Ascending aorta (tissue), 2 donors: ENCODE data around the gene ANKRD40. TPM values are rescaled to one million over a fixed set of nuclear protein-coding genes. Genes with fewer than 3 reads are reported as not detected.

Experiments used
- DNase-seq, 2 donors: peaks; one replicate each; pipeline ENCODE4 v3.0.0-alpha.2; 2019; ENCODE audit warnings: low spot score in 2 of 2
- H3K27ac ChIP-seq, 2 donors: fragments of 200-600 bp; sonication (generic); one replicate each; pipeline ENCODE4 v1.5.1; 2016 to 2017; ENCODE audit warnings: mild to moderate bottlenecking in 1 of 2
- H3K27me3 ChIP-seq: fragments of 200-600 bp; sonication (generic); one replicate; pipeline ENCODE4 v1.5.1; 2017
- H3K36me3 ChIP-seq, 2 donors: fragments of 200-600 bp; sonication (generic); one replicate each; pipeline ENCODE4 v1.5.1; 2016
- H3K4me1 ChIP-seq, 2 donors: fragments of 200-600 bp; sonication (generic); one replicate each; pipeline ENCODE4 v1.5.1; 2016 to 2017; ENCODE audit warnings: mild to moderate bottlenecking in 1 of 2
- H3K4me3 ChIP-seq, 2 donors: fragments of 200-600 bp; sonication (generic); one replicate each; pipeline ENCODE4 v1.5.1; 2016 to 2017; ENCODE audit warnings: mild to moderate bottlenecking in 1 of 2
- H3K9me3 ChIP-seq, 2 donors: fragments of 200-600 bp; sonication (generic); one replicate each; pipeline ENCODE4 v1.5.1; 2016
- CTCF ChIP-seq, 3 experiments: fragments of 200-600 bp in 2 of 3; fragments of 450-650 bp in 1 of 3; sonication (generic) in 2 of 3; IDR thresholded peaks; one replicate each; pipeline ENCODE4 v1.5.1; 2016 to 2019; ENCODE audit warnings: antibody characterized with exemption in 3 of 3, mild to moderate bottlenecking in 1 of 3, moderate library complexity in 1 of 3
- intact Hi-C: fragments of 100-400 bp; cut with DNase I; formaldehyde crosslinking; loops from one replicate; pipeline ENCODE4 v1.15.1; 2023
- total RNA-seq: library from RNA; depleted of rRNA; stranded (reverse); fragments of >200 nt; gene quantifications from one replicate; pipeline ENCODE4 v1.1.0, GENCODE V29; 2016

ANKRD40 gene
- total RNA-seq, 1 donor from 2014 or later = 35.4 TPM

GRCh38 chr17:50737118-50737698, 29.5 kb upstream of the ANKRD40 start:
- Histone ChIP-seq H3K4me3 (no peak overlapping the region), H3K27ac (no peak overlapping the region), H3K27me3 (no peaks in the 10 kb centered on the region), H3K36me3 (peaks cover 26 to 32% of the 10 kb centered on the region in 2 donors), H3K4me1 (peaks cover 0 to 11% of the 10 kb centered on the region in 2 donors), H3K9me3 (no peaks in the 10 kb centered on the region)
- intact Hi-C loops = no loop called here
- no peak for TF ChIP-seq CTCF (IDR thresholded peaks at IDR 0.05)
- DNase-seq = no peak

- no peak overlapping the region for H3K4me3 ChIP-seq
- H3K36me3 ChIP-seq = peaks cover 10 to 13% of the 10 kb centered on the region in 2 donors
- DNase-seq = no peak
- H3K27ac ChIP-seq = no peak overlapping the region
- H3K9me3 ChIP-seq = no peaks in the 10 kb centered on the region
- intact Hi-C loops = no loop called here
- peaks cover 0 to 28% of the 10 kb centered on the region in 2 donors for H3K4me1 ChIP-seq
- no peaks in the 10 kb centered on the region for H3K27me3 ChIP-seq
- no peak for TF ChIP-seq CTCF (IDR thresholded peaks at IDR 0.05)
These were observed 27.6 kb upstream of the ANKRD40 start for GRCh38 chr17:50735287-50735686.

- Histone ChIP-seq H3K4me3 (no peak overlapping the region), H3K27me3 (no peaks in the 10 kb centered on the region), H3K9me3 (no peaks in the 10 kb centered on the region), H3K36me3 (no peaks in the 10 kb centered on the region), H3K27ac (no peak overlapping the region), H3K4me1 (peaks cover 0 to 50% of the 10 kb centered on the region in 2 donors)
- intact Hi-C loops = no loop called here
- TF ChIP-seq CTCF (IDR thresholded peaks at IDR 0.05) = no peak
- DNase-seq = no peak
These were observed 24.1 kb upstream of the ANKRD40 start for GRCh38 chr17:50731575-50732460.

GRCh38 chr17:50728881-50729765, 21.4 kb upstream of the ANKRD40 start:
- no peak for TF ChIP-seq CTCF (IDR thresholded peaks at IDR 0.05)
- no peaks in the 10 kb centered on the region for H3K9me3 ChIP-seq
- H3K36me3 ChIP-seq = no peaks in the 10 kb centered on the region
- no peak overlapping the region for H3K4me3 ChIP-seq
- H3K27ac ChIP-seq = no peak overlapping the region
- intact Hi-C loops = no loop called here
- H3K4me1 ChIP-seq = peaks cover 0 to 62% of the 10 kb centered on the region in 2 donors
- no peaks in the 10 kb centered on the region for H3K27me3 ChIP-seq
- no peak for DNase-seq

GRCh38 chr17:50728112-50728429, 20.4 kb upstream of the ANKRD40 start:
- Histone ChIP-seq H3K36me3 (no peaks in the 10 kb centered on the region), H3K4me3 (no peak overlapping the region), H3K9me3 (no peaks in the 10 kb centered on the region), H3K27me3 (no peaks in the 10 kb centered on the region), H3K27ac (no peak overlapping the region), H3K4me1 (peaks cover 7 to 68% of the 10 kb centered on the region in 2 donors)
- intact Hi-C loops = no loop called here
- TF ChIP-seq CTCF (IDR thresholded peaks at IDR 0.05) = no peak
- no peak for DNase-seq
